Measurements from ENCODE around the gene MRTFB. TPM values are rescaled to one million over a fixed set of nuclear protein-coding genes. Genes with fewer than 3 reads are reported as not detected.

MRTFB gene
- total and polyA plus RNA-seq, 2 experiments from 2014 or later = 13.9 to 22.2 TPM

DNA sequence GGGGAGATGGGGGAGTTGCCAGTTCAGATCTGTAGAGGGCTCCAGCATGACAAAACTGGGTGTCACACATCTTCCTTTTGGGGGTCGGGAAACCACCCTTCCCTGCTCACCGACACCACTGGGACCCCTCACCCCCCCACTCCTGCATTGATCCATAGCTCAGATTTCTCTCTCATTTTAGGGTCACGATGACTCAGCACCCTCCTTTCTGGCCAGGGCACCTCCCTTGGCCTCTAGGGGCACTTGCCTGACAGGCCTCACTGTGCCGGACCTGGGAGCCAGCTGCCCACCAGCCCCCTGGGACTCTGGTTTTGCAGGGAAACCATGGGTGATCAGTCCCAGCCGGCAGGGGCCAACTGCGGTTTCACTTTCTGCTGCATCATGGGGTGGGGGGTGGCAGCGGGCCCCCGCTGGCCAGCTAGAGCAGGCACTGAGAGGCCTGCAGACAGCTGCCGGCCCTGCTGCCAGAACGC lies 239.4 kb downstream of the MRTFB start (continued):
- TF ChIP-seq, protein P1, sequence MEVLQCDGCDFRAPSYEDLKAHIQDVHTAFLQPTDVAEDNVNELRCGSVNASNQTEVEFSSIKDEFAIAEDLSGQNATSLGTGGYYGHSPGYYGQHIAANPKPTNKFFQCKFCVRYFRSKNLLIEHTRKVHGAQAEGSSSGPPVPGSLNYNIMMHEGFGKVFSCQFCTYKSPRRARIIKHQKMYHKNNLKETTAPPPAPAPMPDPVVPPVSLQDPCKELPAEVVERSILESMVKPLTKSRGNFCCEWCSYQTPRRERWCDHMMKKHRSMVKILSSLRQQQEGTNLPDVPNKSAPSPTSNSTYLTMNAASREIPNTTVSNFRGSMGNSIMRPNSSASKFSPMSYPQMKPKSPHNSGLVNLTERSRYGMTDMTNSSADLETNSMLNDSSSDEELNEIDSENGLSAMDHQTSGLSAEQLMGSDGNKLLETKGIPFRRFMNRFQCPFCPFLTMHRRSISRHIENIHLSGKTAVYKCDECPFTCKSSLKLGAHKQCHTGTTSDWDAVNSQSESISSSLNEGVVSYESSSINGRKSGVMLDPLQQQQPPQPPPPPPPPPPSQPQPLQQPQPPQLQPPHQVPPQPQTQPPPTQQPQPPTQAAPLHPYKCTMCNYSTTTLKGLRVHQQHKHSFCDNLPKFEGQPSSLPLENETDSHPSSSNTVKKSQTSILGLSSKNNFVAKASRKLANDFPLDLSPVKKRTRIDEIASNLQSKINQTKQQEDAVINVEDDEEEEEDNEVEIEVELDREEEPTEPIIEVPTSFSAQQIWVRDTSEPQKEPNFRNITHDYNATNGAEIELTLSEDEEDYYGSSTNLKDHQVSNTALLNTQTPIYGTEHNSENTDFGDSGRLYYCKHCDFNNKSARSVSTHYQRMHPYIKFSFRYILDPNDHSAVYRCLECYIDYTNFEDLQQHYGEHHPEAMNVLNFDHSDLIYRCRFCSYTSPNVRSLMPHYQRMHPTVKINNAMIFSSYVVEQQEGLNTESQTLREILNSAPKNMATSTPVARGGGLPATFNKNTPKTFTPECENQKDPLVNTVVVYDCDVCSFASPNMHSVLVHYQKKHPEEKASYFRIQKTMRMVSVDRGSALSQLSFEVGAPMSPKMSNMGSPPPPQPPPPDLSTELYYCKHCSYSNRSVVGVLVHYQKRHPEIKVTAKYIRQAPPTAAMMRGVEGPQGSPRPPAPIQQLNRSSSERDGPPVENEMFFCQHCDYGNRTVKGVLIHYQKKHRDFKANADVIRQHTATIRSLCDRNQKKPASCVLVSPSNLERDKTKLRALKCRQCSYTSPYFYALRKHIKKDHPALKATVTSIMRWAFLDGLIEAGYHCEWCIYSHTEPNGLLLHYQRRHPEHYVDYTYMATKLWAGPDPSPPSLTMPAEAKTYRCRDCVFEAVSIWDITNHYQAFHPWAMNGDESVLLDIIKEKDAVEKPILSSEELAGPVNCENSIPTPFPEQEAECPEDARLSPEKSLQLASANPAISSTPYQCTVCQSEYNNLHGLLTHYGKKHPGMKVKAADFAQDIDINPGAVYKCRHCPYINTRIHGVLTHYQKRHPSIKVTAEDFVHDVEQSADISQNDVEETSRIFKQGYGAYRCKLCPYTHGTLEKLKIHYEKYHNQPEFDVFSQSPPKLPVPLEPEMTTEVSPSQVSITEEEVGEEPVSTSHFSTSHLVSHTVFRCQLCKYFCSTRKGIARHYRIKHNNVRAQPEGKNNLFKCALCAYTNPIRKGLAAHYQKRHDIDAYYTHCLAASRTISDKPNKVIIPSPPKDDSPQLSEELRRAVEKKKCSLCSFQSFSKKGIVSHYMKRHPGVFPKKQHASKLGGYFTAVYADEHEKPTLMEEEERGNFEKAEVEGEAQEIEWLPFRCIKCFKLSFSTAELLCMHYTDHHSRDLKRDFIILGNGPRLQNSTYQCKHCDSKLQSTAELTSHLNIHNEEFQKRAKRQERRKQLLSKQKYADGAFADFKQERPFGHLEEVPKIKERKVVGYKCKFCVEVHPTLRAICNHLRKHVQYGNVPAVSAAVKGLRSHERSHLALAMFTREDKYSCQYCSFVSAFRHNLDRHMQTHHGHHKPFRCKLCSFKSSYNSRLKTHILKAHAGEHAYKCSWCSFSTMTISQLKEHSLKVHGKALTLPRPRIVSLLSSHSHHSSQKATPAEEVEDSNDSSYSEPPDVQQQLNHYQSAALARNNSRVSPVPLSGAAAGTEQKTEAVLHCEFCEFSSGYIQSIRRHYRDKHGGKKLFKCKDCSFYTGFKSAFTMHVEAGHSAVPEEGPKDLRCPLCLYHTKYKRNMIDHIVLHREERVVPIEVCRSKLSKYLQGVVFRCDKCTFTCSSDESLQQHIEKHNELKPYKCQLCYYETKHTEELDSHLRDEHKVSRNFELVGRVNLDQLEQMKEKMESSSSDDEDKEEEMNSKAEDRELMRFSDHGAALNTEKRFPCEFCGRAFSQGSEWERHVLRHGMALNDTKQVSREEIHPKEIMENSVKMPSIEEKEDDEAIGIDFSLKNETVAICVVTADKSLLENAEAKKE (CRISPR knock-in tag; IDR thresholded peaks at IDR 0.05) = no peak
- TF ChIP-seq JUNB (IDR thresholded peaks at IDR 0.05; ENCODE audit: unreplicated experiment) (no peak), STAT1 (IDR thresholded peaks at IDR 0.05; ENCODE audit: unreplicated experiment) (no peak)
- TF ChIP-seq, protein P2, sequence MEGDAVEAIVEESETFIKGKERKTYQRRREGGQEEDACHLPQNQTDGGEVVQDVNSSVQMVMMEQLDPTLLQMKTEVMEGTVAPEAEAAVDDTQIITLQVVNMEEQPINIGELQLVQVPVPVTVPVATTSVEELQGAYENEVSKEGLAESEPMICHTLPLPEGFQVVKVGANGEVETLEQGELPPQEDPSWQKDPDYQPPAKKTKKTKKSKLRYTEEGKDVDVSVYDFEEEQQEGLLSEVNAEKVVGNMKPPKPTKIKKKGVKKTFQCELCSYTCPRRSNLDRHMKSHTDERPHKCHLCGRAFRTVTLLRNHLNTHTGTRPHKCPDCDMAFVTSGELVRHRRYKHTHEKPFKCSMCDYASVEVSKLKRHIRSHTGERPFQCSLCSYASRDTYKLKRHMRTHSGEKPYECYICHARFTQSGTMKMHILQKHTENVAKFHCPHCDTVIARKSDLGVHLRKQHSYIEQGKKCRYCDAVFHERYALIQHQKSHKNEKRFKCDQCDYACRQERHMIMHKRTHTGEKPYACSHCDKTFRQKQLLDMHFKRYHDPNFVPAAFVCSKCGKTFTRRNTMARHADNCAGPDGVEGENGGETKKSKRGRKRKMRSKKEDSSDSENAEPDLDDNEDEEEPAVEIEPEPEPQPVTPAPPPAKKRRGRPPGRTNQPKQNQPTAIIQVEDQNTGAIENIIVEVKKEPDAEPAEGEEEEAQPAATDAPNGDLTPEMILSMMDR (conservative IDR thresholded peaks at IDR 0.05; ENCODE audit: low read depth in 2 of 2) = peak; percentile 18 to 48; a peak in 2 of 4 replicates

DNA sequence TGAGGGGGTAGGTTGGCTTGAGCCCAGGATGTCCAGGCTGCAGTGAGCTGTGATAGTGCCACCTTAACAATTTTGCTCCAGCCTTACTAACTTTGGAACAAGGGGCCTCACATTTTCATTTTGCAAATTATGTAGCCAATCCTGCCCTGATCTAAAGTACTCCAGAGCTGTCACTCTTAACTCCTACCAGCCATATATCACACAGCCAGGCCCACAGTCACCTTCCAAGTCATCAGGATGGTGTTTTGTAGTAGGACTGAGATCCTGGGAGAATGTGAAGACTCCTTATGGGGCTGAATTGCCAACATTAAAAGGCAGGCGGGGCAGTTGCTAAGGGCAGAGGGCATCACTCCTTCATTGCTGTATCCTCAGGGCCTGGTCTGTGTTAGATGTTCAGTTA lies 243.0 kb downstream of the MRTFB start:
- Mint-ChIP-seq H3K27ac (peak overlapping the region; percentile 85; the same call in 1 of the 2 replicates), H3K4me3 (no peak overlapping the region), H3K9me3 (no peaks in the 10 kb centered on the region), H3K36me3 (ENCODE audit: low read depth) (peaks cover 5% of the 10 kb centered on the region; the same call in 2 of the 3 replicates), H3K27me3 (ENCODE audit: insufficient read depth, low read depth, poor library complexity) (peaks cover 5% of the 10 kb centered on the region), H3K4me1 (peaks cover 21% of the 10 kb centered on the region)
- Histone ChIP-seq H3K9me2 (ENCODE audit: insufficient read depth) (no peaks in the 10 kb centered on the region), H3K4me1 (ENCODE audit: insufficient read depth) (peaks cover 18% of the 10 kb centered on the region), H3K4me2 (no peak overlapping the region), H3K27ac (ENCODE audit: low read depth) (0 out of 2 replicates have a peak overlapping the region, but pooled peaks have one; percentile 39), H3K79me2 (replicated peaks; ENCODE audit: insufficient read depth) (peaks cover 90% of the 10 kb centered on the region), H3K27me3 (ENCODE audit: insufficient read depth) (no peaks in the 10 kb centered on the region), H3K36me3 (ENCODE audit: insufficient read depth) (no peaks in the 10 kb centered on the region), H3K4me3 (no peak overlapping the region), H4K20me1 (replicated peaks; ENCODE audit: insufficient read depth) (no peaks in the 10 kb centered on the region; the same call in 1 of the 2 replicates), H2AFZ (no peak overlapping the region), H3F3A (replicated peaks; ENCODE audit: low read depth) (0 out of 2 replicates have a peak, but pooled peaks cover 10% of the 10 kb centered on the region)
- DNase-seq (ENCODE audit: low spot score) (no peak), ATAC-seq (no peak)
- TF ChIP-seq EZH2phosphoT487 (IDR thresholded peaks at IDR 0.05; ENCODE audit: unreplicated experiment) (no peak), JUNB (IDR thresholded peaks at IDR 0.05; ENCODE audit: unreplicated experiment) (no peak), ZNF114 (CRISPR knock-in tag; IDR thresholded peaks at IDR 0.05) (no peak), NANOG (IDR thresholded peaks at IDR 0.05; ENCODE audit: borderline replicate concordance) (no peak), ZNF331 (CRISPR knock-in tag; IDR thresholded peaks at IDR 0.05; ENCODE audit: low read depth) (no peak), STAT1 (IDR thresholded peaks at IDR 0.05; ENCODE audit: unreplicated experiment) (no peak), CREB1 (CRISPR knock-in tag; IDR thresholded peaks at IDR 0.05; ENCODE audit: low read depth) (no peak), POLR2AphosphoS5 (IDR thresholded peaks at IDR 0.05; ENCODE audit: low read depth) (no peak)
- TF ChIP-seq, protein P3, sequence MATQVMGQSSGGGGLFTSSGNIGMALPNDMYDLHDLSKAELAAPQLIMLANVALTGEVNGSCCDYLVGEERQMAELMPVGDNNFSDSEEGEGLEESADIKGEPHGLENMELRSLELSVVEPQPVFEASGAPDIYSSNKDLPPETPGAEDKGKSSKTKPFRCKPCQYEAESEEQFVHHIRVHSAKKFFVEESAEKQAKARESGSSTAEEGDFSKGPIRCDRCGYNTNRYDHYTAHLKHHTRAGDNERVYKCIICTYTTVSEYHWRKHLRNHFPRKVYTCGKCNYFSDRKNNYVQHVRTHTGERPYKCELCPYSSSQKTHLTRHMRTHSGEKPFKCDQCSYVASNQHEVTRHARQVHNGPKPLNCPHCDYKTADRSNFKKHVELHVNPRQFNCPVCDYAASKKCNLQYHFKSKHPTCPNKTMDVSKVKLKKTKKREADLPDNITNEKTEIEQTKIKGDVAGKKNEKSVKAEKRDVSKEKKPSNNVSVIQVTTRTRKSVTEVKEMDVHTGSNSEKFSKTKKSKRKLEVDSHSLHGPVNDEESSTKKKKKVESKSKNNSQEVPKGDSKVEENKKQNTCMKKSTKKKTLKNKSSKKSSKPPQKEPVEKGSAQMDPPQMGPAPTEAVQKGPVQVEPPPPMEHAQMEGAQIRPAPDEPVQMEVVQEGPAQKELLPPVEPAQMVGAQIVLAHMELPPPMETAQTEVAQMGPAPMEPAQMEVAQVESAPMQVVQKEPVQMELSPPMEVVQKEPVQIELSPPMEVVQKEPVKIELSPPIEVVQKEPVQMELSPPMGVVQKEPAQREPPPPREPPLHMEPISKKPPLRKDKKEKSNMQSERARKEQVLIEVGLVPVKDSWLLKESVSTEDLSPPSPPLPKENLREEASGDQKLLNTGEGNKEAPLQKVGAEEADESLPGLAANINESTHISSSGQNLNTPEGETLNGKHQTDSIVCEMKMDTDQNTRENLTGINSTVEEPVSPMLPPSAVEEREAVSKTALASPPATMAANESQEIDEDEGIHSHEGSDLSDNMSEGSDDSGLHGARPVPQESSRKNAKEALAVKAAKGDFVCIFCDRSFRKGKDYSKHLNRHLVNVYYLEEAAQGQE (IDR thresholded peaks at IDR 0.05; ENCODE audit: unreplicated experiment) = no peak
- TF ChIP-seq, protein P2 (conservative IDR thresholded peaks at IDR 0.05; ENCODE audit: low read depth in 2 of 2) = no peak
